NOMO-1 (cell line): ENCODE measurements around the gene RGCC.

Experiments used
- DNase-seq, 2 experiments: peaks; one replicate each; lab custom pipeline; 2025; ENCODE audit not compliant: unreplicated experiment in 2 of 2; lab: John Stamatoyannopoulos, UW

The RGCC gene

DNA sequence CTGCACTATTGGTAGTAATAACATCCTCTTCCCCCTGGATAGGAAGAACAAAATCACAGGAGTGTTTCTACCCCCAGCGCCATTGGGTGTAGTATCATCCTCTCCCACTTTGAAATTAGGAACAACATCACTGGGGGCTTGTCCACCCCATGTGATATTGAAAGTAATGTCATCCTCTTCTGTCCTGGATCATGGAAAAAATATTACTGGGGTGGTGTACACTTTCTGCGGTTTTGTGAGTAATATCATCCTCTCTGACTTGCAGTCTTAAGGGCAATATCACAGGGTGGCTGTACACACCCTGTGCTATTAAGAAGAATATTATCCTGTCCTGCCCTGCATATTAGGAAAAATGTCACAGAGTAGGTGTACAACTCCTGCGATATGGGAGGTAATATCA, 4.9 kb upstream of the RGCC start:
- peak in 1 of 2 experiments; percentile 26 for DNase-seq

DNA sequence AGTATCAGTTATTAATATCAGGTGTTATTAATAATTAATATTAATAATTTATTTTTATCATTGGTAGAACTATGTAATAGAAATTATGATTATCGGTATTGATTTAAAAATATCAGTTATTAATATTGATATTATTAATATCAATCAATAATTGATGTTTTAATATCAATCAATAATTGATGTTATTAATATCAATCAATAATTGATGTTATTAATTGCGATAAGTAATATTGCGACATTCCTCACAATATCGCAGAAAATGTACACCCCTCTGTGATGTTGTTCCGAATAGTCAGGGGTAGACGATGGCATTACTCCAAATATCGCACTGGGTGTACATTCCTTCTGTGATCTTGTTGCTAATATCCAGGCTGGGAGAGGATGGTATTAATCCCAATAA, 3.7 kb upstream of the RGCC start:
- no peak for DNase-seq

- no peak for DNase-seq
Observed at GRCh38 chr13:41454170-41454569, 3.2 kb upstream of the RGCC start.

- DNase-seq = no peak
Observed at GRCh38 chr13:41455725-41456419, 1.5 kb upstream of the RGCC start.

- peak in 1 of 2 experiments; percentile 40 for DNase-seq
Observed at GRCh38 chr13:41457589-41458186, 338 bp downstream of the RGCC start.

DNA sequence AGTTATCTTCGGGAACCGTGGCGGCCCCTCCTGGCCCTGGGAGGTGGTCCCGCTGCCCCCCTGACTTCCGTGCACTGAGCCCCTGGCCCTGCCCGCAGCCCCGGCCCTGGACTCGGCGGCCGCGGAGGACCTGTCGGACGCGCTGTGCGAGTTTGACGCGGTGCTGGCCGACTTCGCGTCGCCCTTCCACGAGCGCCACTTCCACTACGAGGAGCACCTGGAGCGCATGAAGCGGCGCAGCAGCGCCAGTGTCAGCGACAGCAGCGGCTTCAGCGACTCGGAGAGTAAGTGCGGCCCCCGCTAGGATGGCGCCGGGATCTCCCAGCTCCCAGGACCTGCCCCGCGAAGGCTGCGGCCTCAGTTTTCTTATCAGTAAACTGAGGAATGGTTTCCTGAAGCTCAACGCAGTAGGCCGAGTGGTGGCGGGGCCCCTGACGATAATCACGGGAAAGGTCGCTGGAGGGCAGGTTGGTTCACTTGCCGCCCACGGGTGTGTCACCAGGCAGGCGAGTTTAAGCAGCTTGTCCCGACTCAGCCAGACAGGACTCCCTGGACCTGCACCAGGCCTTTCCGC, 924 bp downstream of the RGCC start:
- peak in 1 of 2 experiments; percentile 39 for DNase-seq

GRCh38 chr13:41458761-41459431, 1.5 kb downstream of the RGCC start:
- DNase-seq = peak; percentile 74 to 76

- DNase-seq = no peak
Observed at GRCh38 chr13:41459432-41460073, 2.2 kb downstream of the RGCC start.

GRCh38 chr13:41460074-41460465, 2.7 kb downstream of the RGCC start:
- DNase-seq = no peak

- no peak for DNase-seq
Observed at GRCh38 chr13:41460930-41461329, 3.6 kb downstream of the RGCC start.

DNA sequence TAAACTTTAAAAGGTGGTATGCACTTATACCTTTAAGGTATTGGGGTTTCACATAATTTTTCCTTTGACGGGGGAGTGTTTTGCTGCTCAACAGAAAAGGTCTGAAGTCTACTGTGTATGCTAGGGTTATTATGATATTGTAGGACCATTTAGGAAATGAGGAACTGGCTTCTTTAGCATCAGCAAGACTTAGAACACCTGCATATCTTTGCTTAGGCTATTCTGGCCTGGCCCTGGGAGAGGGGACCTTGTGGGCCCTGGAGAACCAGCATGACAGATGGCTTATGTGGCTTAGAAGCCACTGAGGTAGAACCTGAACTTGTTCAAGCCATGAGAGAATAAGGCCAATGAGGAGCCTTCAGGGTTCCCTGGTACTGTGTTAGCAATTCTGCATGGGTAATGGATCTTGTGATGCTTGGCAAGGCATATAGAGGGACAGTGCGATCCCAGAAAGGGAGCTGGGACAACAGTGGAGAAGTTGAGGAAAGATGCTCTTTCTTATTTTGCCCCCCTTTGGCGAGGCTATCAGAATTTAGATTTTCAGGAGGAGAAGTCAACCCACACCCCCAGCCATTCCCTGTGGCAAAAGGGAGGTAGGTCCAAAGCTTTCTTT, 4.3 kb downstream of the RGCC start:
- no peak for DNase-seq

DNA sequence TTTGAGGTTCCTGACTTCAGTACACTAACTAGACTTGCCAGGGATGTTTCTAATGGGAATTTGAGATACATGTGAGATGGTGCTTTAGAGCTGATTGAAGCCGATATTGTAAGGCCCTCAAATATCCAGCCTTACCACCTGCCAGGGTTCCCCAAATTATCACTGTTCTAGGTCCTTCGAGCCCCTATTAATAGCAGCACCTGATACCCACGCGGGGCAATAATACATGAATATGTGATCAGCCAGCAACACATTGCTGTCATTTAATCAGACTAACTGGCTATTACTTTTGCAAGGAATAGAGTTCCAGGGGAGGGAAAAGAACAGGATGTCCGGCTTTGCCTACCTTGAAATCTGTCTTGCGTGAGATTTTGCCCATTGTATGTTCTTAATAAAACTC, 5.1 kb downstream of the RGCC start:
- DNase-seq = no peak

DNA sequence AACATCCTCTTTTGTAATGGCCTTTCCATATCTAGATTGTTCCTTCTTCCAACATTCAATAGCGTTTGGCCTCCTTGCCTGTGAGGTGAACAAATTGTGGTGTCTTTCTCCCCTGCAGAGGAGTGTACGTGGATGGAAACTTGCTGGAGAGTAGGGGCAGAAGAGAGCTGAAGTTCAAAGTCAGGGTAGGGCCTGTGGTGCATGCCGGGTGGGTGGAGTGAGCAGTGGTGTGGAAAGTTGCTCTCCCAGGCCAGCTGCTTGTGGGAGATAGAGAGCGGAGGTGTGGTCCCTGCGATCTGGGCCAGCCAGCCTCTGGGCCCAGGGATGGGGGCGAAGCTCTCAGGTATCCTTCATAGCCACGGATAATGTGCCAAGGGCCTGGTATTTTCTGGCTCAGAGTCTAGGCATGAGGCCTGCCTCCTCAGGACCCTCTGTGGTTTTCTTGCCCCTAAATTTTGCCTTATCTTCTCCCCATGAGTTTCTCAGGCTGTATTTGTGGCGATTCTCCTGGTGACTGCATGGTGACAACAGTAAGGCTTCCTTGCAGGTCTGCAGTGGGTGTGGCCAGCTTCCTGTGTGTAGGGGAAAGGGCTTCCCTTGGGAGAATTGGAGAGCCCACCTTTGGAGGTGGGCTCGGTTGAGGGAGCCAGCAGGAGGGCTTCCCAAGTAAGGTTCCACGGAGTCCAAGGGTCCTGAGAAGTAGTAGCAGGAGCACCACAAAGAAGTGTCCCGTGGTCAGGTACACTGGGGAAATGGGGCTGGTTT, 6.7 kb downstream of the RGCC start:
- DNase-seq = no peak

DNA sequence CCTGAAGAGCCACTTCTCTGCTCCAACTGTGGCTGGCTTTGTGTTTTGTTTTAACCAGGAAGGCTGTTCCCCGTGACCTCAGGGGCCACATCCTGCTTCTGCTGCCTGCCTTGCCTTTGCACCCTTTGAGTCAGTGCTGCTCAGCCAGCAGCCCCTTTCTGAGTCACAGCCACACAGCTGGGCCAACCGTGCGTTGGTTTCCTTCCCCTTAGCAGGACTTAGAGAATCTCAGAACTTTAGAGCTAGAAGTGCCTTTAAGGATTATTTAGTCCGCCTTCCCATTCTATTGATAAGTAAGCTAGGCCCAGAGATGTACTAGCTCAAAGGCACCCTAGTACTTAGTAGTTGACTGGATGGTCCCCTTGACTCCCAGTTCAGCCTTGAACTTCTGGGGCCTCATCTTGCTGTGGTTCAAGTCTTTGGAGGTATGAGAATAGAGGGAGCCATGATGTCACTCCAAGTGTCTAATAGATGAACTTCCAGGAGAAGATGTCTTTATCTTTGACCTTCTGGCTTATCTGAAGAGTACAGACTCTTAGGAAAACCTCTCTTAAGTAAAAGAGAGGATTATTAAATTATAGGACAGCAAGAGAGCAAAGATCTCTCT, 8.0 kb downstream of the RGCC start:
- peak; percentile 80 to 91 for DNase-seq

GRCh38 chr13:41465898-41466320, 8.6 kb downstream of the RGCC start:
- no peak for DNase-seq

- DNase-seq = no peak
Observed at GRCh38 chr13:41467425-41467945, 10.1 kb downstream of the RGCC start.

DNA sequence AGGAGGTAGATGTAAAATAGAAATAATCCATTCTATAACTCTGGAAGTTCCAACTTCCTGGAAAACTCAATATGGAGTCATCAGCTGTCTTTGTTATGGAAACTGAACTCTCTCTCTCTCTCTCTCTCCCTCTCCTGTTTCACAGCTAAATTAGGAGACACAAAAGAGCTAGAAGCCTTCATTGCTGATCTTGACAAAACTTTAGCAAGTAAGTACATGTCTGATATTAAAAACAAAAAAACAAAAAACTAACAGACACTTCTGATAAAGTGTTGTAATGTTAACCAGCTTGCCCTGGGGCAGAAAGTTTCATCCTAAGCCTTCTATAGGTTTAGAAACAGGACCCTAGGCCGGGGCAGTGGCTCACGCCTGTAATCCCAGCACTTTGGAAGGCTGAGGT, 11.3 kb downstream of the RGCC start:
- DNase-seq = no peak

DNA sequence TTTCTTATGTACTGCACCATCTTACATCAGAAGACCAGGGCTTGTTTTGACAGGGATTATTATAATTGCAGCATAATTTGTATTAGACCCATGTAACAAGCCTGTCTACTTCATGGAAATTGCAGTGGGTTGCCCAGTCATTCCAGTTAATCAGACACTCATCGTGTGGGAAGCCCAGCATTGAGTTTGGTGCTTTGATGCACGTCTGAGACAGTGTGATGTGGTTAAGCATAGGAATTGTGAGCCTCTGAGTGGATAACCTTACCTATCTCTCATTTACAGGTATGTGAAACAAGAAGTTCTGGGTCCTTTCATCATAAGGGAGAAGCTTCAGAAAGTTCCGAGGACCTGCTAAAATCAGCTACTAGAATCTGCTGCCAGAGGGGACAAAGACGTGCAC, 12.8 kb downstream of the RGCC start:
- DNase-seq = no peak

- no peak for DNase-seq
Observed at GRCh38 chr13:41471785-41472184, 14.4 kb downstream of the RGCC start.
